ENCODE measurements around the gene FAM151A.

GRCh38 chr1:54583307-54583686, 40.0 kb downstream of the FAM151A start:
- TF ChIP-seq RAD21 (IDR thresholded peaks at IDR 0.05; ENCODE audit: low read depth) (no peak), EP300 (IDR thresholded peaks at IDR 0.05; ENCODE audit: borderline replicate concordance) (no peak), MAX (IDR thresholded peaks at IDR 0.05) (no peak), CEBPB (IDR thresholded peaks at IDR 0.05) (no peak), TAF1 (IDR thresholded peaks at IDR 0.05; ENCODE audit: low read depth) (no peak), YY1 (IDR thresholded peaks at IDR 0.05; ENCODE audit: low read depth) (no peak)
